Activated naive CD4-positive, alpha-beta T cell treated with anti-CD3 and anti-CD28 coated beads for 36 hours (primary cell): ENCODE results near the gene TUBB2A. TPM values are rescaled to one million over a fixed set of nuclear protein-coding genes. Genes with fewer than 3 reads are reported as not detected.
"Not testable (repeated sequence)": the region's sequence is repeated elsewhere in the genome, so short reads cannot be mapped to it uniquely, and the experiment has no call there.

Experiments
- CTCF ChIA-PET: fragments of 350-600 bp; sonication (Branson Sonifier 250); formaldehyde crosslinking; loops from one replicate; lab custom pipeline; 2021; ENCODE audit warnings: antibody characterized with exemption; lab: Charles Lee
- DNase-seq: peaks from one replicate; pipeline ENCODE4 v3.0.0-alpha.2; 2020
- H3K27ac Mint-ChIP-seq: one replicate; pipeline ENCODE4 v1.8.0; 2021; ENCODE audit warnings: mild to moderate bottlenecking, mixed read lengths
- H3K27me3 Mint-ChIP-seq: one replicate; pipeline ENCODE4 v1.8.0; 2021; ENCODE audit warnings: low read depth, mixed read lengths
- H3K36me3 Mint-ChIP-seq: one replicate; pipeline ENCODE4 v1.8.0; 2021; ENCODE audit warnings: low read depth, mixed read lengths
- H3K4me1 Mint-ChIP-seq: one replicate; pipeline ENCODE4 v1.8.0; 2021; ENCODE audit warnings: low read depth, mixed read lengths
- H3K4me3 Mint-ChIP-seq: one replicate; pipeline ENCODE4 v1.8.0; 2021; ENCODE audit warnings: mild to moderate bottlenecking, moderate library complexity, mixed read lengths
- H3K9me3 Mint-ChIP-seq: one replicate; pipeline ENCODE4 v1.8.0; 2021; ENCODE audit warnings: mixed read lengths
- intact Hi-C: fragments of 100-400 bp; cut with micrococcal nuclease; formaldehyde crosslinking; loops from one replicate; pipeline ENCODE4 v1.15.1; 2023
- total RNA-seq, 2 experiments: library from RNA; stranded (reverse); gene quantifications; one replicate each; pipeline ENCODE4 v1.2.3, GENCODE V29; 2021

The TUBB2A gene
- total RNA-seq, 2 experiments from 2014 or later = 1.0 to 1.2 TPM

- Mint-ChIP-seq H3K4me3 (no peak overlapping the region), H3K27ac (no peak overlapping the region), H3K36me3 (peaks cover 12% of the 10 kb centered on the region), H3K27me3 (no peaks in the 10 kb centered on the region), H3K4me1 (peaks cover 6% of the 10 kb centered on the region), H3K9me3 (no peaks in the 10 kb centered on the region)
- CTCF ChIA-PET = interaction anchor here (1.1 to 1.2 kb wide), 2 partner anchors 15 to 109 kb away, joined by 3 to 5 read pairs; partner anchors contain the start of gene TUBB2A
- intact Hi-C loops = no loop called here
- no peak for DNase-seq
These were observed 14.8 kb downstream of the TUBB2A start for GRCh38 chr6:3142536-3142935.

- H3K27ac Mint-ChIP-seq = no peak overlapping the region
- CTCF ChIA-PET = interaction anchor here (0.7 to 1.5 kb wide), 2 partner anchors 9 to 829 kb away, joined by 3 to 4 read pairs; no protein-coding TSS in a partner anchor
- DNase-seq = no peak
These were observed 17.1 kb downstream of the TUBB2A start for GRCh38 chr6:3140201-3140600.

DNA sequence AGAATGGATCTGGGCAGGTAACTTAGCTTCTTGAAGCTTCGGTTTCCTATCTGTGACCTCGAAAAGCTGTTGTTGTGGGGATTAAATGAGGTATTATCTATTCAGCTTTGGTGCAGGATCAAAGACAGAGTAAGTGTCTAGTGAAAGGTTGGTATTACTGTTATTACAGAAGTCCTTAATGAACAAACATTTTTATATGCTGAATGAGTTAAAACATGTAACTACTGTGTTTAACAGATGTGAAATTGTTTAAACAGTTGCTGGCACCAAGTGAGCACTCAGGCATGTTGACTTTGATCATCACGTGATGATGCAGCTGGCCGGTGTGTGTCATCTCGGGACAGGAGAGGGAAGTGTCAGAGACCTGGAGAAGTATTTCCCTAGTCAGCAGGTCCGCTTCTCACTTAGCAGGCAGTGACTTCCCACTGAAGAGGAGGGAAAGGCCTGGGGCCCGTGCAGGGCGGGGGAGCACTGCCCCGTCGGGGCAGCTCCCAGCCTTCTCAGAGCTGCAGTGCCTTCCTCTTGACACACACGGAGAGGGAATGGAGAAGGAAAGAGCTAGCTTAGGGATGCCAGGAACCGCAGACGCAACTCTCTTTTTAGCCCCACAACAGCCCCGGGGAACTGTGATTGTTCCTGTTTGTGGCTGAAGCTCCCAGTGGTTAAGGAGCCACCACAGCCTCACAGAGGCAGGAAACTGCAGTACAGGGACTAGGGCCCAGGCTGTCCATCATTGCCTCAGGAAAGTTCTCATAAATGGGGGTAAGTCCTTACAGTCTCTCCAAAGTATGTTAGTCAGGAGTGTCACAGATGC, 18.0 kb downstream of the TUBB2A start:
- CTCF ChIA-PET = interaction anchor here (1.5 kb wide), 1 partner anchor 10 kb away, joined by 4 read pairs; no protein-coding TSS in a partner anchor
- no peak for DNase-seq
- Mint-ChIP-seq H3K36me3 (peaks cover 9% of the 10 kb centered on the region), H3K27ac (no peak overlapping the region), H3K9me3 (no peaks in the 10 kb centered on the region), H3K4me1 (peaks cover 6% of the 10 kb centered on the region), H3K27me3 (no peaks in the 10 kb centered on the region), H3K4me3 (no peak overlapping the region)
- intact Hi-C loops = no loop called here

More at GRCh38 chr6:3140201-3140600, 17.1 kb downstream of the TUBB2A start:
- Mint-ChIP-seq H3K4me3 (no peak overlapping the region), H3K36me3 (peaks cover 8% of the 10 kb centered on the region), H3K9me3 (no peaks in the 10 kb centered on the region), H3K4me1 (peaks cover 6% of the 10 kb centered on the region), H3K27me3 (no peaks in the 10 kb centered on the region)
- intact Hi-C loops = no loop called here

GRCh38 chr6:3138341-3138740, 19.0 kb downstream of the TUBB2A start:
- H3K9me3 Mint-ChIP-seq = no peaks in the 10 kb centered on the region
- H3K36me3 Mint-ChIP-seq = peaks cover 9% of the 10 kb centered on the region
- no peak overlapping the region for H3K4me3 Mint-ChIP-seq
- H3K4me1 Mint-ChIP-seq = peaks cover 6% of the 10 kb centered on the region
- no peak overlapping the region for H3K27ac Mint-ChIP-seq
- DNase-seq = no peak
- intact Hi-C loops = no loop called here
- no peaks in the 10 kb centered on the region for H3K27me3 Mint-ChIP-seq
- CTCF ChIA-PET = no interaction called here

DNA sequence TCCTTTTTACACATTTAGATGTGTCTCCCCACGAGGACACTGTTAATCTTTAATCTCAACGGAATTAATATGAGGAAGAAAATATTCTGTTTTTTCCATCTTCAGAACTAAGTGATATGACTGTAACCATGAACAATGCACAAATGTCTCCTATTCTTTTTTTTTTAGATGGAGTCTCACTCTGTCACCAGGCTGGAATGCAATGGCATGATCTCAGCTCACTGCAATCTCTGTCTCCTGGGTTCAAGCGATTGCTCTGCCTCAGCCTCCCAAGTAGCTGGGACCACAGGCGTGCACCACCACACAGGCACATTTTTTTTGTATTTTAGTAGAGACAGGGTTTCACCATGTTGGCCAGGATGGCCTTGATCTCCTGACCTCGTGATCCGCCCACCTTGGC, 19.5 kb downstream of the TUBB2A start:
- H3K4me1 Mint-ChIP-seq, H3K36me3 Mint-ChIP-seq, DNase-seq, intact Hi-C loops, H3K27me3 Mint-ChIP-seq, CTCF ChIA-PET, H3K27ac Mint-ChIP-seq, H3K9me3 Mint-ChIP-seq, H3K4me3 Mint-ChIP-seq: not testable (repeated sequence)

- peaks cover 8% of the 10 kb centered on the region for H3K36me3 Mint-ChIP-seq
- peaks cover 6% of the 10 kb centered on the region for H3K4me1 Mint-ChIP-seq
- no peak for DNase-seq
- CTCF ChIA-PET = interaction anchor here (1.0 kb wide), 1 partner anchor 14 kb away, joined by 3 read pairs; no protein-coding TSS in a partner anchor
- no peak overlapping the region for H3K27ac Mint-ChIP-seq
- no peaks in the 10 kb centered on the region for H3K9me3 Mint-ChIP-seq
- no peaks in the 10 kb centered on the region for H3K27me3 Mint-ChIP-seq
- intact Hi-C loops = no loop called here
- H3K4me3 Mint-ChIP-seq = no peak overlapping the region
These were observed 20.1 kb downstream of the TUBB2A start for GRCh38 chr6:3137057-3137777.

- CTCF ChIA-PET = interaction anchor here (0.6 to 1.0 kb wide), 2 partner anchors 12 to 13 kb away, joined by 3 read pairs; no protein-coding TSS in a partner anchor
- H3K27me3 Mint-ChIP-seq = no peaks in the 10 kb centered on the region
- DNase-seq = no peak
- peaks cover 8% of the 10 kb centered on the region for H3K36me3 Mint-ChIP-seq
- H3K27ac Mint-ChIP-seq = no peak overlapping the region
- no peaks in the 10 kb centered on the region for H3K9me3 Mint-ChIP-seq
- no peak overlapping the region for H3K4me3 Mint-ChIP-seq
- H3K4me1 Mint-ChIP-seq = peaks cover 6% of the 10 kb centered on the region
- intact Hi-C loops = no loop called here
These were observed 20.9 kb downstream of the TUBB2A start for GRCh38 chr6:3136292-3137011.

DNA sequence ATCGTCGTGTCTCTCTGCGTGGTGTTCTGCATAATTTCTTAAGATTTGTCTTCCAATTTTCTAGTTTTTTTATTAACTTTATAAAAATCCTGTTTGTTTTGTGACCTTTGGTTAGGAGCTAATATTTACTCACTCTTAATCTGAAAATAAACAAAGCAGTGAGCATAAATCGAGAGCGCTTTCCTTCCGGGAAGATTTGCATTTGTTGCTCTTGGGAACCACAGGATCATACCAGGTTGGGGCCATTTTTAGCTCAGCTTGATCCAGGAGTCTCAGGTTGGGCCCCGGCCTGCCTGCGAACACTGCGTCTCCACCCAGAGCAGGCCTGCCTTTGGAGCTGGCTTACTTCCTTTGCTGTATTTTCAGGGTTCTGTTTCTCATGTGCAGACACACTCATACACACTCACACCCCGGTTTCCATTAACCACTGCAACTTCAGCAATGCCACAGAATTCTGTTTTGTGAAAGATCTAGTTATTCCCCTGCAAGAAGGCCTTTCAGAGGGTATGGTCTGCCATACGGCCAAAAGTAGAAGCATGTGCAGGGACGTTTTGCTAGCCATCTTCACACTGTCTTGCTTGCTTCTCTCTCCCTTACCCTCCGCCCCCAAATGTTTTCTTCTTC, 21.6 kb downstream of the TUBB2A start:
- Mint-ChIP-seq H3K27ac (no peak overlapping the region), H3K36me3 (peaks cover 8% of the 10 kb centered on the region), H3K27me3 (no peaks in the 10 kb centered on the region), H3K9me3 (no peaks in the 10 kb centered on the region), H3K4me3 (no peak overlapping the region), H3K4me1 (peaks cover 6% of the 10 kb centered on the region)
- CTCF ChIA-PET = interaction anchor here (0.6 kb wide), 1 partner anchor 11 kb away, joined by 3 read pairs; no protein-coding TSS in a partner anchor
- intact Hi-C loops = no loop called here
- DNase-seq = no peak

DNA sequence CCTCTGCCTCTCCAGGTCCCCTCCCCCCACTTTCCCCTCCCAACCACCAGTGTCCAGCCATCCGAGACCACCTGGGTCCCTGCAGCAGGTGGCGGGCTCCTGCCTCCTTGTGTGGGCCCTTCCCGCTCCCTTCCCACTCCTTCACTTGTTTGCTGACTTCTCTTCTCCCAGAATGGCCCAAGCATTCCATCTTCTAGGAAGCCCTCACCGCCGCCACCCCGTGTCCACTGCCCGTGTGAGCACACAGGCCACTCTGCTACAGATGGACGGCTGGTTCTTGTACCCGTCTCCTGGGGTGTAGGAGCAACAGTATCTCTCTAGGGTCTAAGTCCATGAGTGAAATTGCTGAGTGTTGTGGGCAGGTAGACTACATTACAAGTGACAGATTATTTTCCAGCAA, 23.8 kb downstream of the TUBB2A start:
- H3K27me3 Mint-ChIP-seq = no peaks in the 10 kb centered on the region
- H3K4me3 Mint-ChIP-seq = no peak overlapping the region
- intact Hi-C loops = no loop called here
- H3K36me3 Mint-ChIP-seq = peaks cover 6% of the 10 kb centered on the region
- DNase-seq = no peak
- no peak overlapping the region for H3K27ac Mint-ChIP-seq
- CTCF ChIA-PET = interaction anchor here (1.6 kb wide), 1 partner anchor 118 kb away, joined by 4 read pairs; no protein-coding TSS in a partner anchor
- peaks cover 2% of the 10 kb centered on the region for H3K4me1 Mint-ChIP-seq
- no peaks in the 10 kb centered on the region for H3K9me3 Mint-ChIP-seq

DNA sequence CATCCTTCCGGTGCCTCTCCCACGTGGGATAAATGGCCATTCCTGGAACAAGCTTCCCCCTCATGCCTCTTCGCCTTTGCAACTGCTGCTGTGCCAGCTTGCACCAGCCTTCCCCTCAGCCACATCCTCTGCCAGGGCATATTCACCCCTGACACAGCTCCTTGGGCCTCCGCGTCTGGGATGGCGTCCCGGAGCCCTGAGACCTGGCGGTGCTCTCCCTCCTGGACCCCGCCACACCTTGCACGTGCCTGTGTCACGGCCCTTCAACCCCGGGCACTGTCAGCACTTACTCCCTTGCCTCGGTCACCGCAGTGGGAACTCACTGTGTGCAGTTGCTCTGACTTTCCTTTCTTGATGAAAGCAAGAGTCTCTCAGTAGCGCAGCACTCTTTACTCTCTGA, 25.6 kb downstream of the TUBB2A start:
- CTCF ChIA-PET = interaction anchor here (2.5 kb wide), 1 partner anchor 120 kb away, joined by 8 read pairs; no protein-coding TSS in a partner anchor
- no peaks in the 10 kb centered on the region for H3K27me3 Mint-ChIP-seq
- DNase-seq = no peak
- H3K36me3 Mint-ChIP-seq = peaks cover 5% of the 10 kb centered on the region
- no peaks in the 10 kb centered on the region for H3K9me3 Mint-ChIP-seq
- no peak overlapping the region for H3K4me3 Mint-ChIP-seq
- no peaks in the 10 kb centered on the region for H3K4me1 Mint-ChIP-seq
- intact Hi-C loops = no loop called here
- no peak overlapping the region for H3K27ac Mint-ChIP-seq

GRCh38 chr6:3128356-3129108, 28.8 kb downstream of the TUBB2A start:
- no peak overlapping the region for H3K4me3 Mint-ChIP-seq
- CTCF ChIA-PET = interaction anchor here (0.6 to 2.5 kb wide), 6 partner anchors 16 to 1291 kb away, joined by 3 to 9 read pairs (median 3); no protein-coding TSS in a partner anchor
- H3K27ac Mint-ChIP-seq = no peak overlapping the region
- DNase-seq = no peak
- intact Hi-C loops = loop anchor here (5.0 kb wide), 1 partner anchor 329 kb away; the partner anchor contains the start of gene SLC22A23
- H3K27me3 Mint-ChIP-seq = no peaks in the 10 kb centered on the region
- H3K9me3 Mint-ChIP-seq = no peaks in the 10 kb centered on the region
- peaks cover 6% of the 10 kb centered on the region for H3K4me1 Mint-ChIP-seq
- peaks cover 3% of the 10 kb centered on the region for H3K36me3 Mint-ChIP-seq
